Ovary (tissue), 9 donors: Measurements from ENCODE around the gene STK39. TPM values are rescaled to one million over a fixed set of nuclear protein-coding genes. Genes with fewer than 3 reads are reported as not detected.

Source experiments
- DNase-seq, 5 donors: peaks; one replicate each; pipeline ENCODE4 v3.0.0-alpha.2; 2019 to 2020
- H3K27ac ChIP-seq, 2 donors: fragments of 200-600 bp; one replicate each; pipeline versions ENCODE4 v1.5.1 to v1.8.0; 2019 to 2022
- H3K27me3 ChIP-seq: fragments of 200-600 bp; one replicate; pipeline ENCODE4 v1.8.0; 2022
- H3K36me3 ChIP-seq: fragments of 200-600 bp; sonication (generic); one replicate; pipeline ENCODE4 v1.5.1; 2019
- H3K4me1 ChIP-seq: one replicate; pipeline ENCODE4 v1.8.1; 2013; ENCODE audit warnings: mild to moderate bottlenecking, moderate library complexity; ENCODE audit not compliant: insufficient read depth
- H3K4me3 ChIP-seq: fragments of 200-600 bp; sonication (generic); one replicate; pipeline ENCODE4 v1.5.1; 2017
- H3K9me3 ChIP-seq, 2 donors: fragments of 200-600 bp in 1 of 2; sonication (generic) in 1 of 2; one replicate each; pipeline versions ENCODE4 v1.5.1 to v1.8.1; 2013 to 2019; ENCODE audit warnings: mild to moderate bottlenecking in 1 of 2, moderate library complexity in 1 of 2
- EP300 ChIP-seq: sonication (generic); formaldehyde crosslinking; IDR thresholded peaks from one replicate; pipeline ENCODE4 v1.6.1; 2017; ENCODE audit warnings: antibody characterized with exemption
- POLR2A ChIP-seq: fragments of 450-650 bp; IDR thresholded peaks from one replicate; pipeline ENCODE4 v1.6.1; 2017; ENCODE audit warnings: antibody characterized with exemption, mild to moderate bottlenecking, moderate library complexity
- WGBS, 3 donors: extraction: QIAGEN DNeasy Blood & Tissue Kit in 1 of 3; methylation state at CpG; one replicate each; pipeline versions ENCODE4 v1.1.5 to v1.1.7; 2013 to 2017; 5-methylcytosine and 5-hydroxymethylcytosine counted together
- intact Hi-C, 4 donors: fragments of 100-400 bp; cut with DNase I; formaldehyde crosslinking; loops; one replicate each; pipeline versions ENCODE4 v1.11.0 to v1.15.1; 2022 to 2023
- polyA plus RNA-seq, 2 donors: library from polyadenylated mRNA; stranded (reverse); fragments of 200-250 nt in 1 of 2; fragments of 350-450 nt in 1 of 2; fragmentation: Illumina TruSeq in 1 of 2; extraction: RNeasy Lipid Tissue Mini Kit (QIAGEN cat#74804) in 1 of 2; gene quantifications; one replicate each; pipeline ENCODE4 v1.2.3, GENCODE V29; 2013 to 2014
- total RNA-seq, 7 donors: library from RNA; depleted of rRNA in 2 of 7; stranded (reverse); fragments of >200 nt in 2 of 7; fragmentation: NEBNext Ultra II Directional in 3 of 7; extraction: Animal tissue kit (Norgen Biotek cat#: 25700) in 3 of 7; gene quantifications; one replicate each; pipeline versions ENCODE4 v1.1.0 to v1.2.4, GENCODE V29; 2016 to 2023
- TF ChIP-seq, protein P1 (sequence below), 3 donors: fragments of 450-650 bp in 2 of 3; fragments of 200-600 bp in 1 of 3; IDR thresholded peaks; one replicate each; pipeline versions ENCODE4 v1.5.1 to v1.8.0; 2016 to 2022; ENCODE audit warnings: antibody characterized with exemption in 3 of 3, mild to moderate bottlenecking in 1 of 3
- donor health status: DM: no; HTN: no; CAD: no; lungs with moderate emphysema.
- donor health status: DM: no; HTN: no; CAD: no.
- donor health status: Bipolar disorder and iron deficiency.
- donor health status: DM: yes; HTN: yes; CAD: no.
- donor health status: DM: no; HTN: no; CAD: no.
- donor health status: DM: yes; HTN: yes; CAD: no.

STK39 gene
- total and polyA plus RNA-seq, 9 donors = 5.9 to 14.1 (median 10.6) TPM

DNA sequence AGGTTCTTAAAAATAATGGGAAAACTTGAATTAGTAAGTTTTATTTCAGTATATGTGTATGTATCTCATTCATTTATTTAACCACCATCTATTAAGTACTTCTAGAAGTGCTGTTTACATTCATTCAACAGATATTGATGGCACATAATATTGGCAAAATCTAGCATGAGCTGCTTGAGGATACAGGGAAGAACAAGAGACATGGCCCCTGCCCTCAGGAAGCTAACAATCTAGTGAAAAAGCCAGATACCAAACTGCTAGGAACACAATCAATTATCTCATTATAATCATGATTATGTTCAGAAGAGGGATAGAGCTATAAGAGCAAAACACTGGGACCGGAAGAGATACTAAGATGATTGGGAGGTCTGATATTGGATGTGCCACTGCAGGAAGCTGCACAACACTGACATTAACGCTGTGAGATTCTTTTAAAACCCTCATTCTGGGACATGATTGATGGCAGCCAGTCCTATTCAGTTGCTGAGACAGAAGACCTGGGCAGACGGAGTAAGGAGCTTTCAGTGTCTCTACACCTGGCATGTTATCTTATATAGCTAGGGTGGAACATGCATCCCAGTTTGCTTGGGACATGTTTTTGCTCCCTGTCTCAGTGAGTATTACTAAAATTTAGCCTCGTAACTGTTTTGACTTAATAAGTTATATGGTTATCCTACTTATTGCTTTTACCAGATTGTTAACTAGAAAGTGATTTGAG lies 314.1 kb downstream of the STK39 start:
- WGBS, 3 donors = 89 to 91% (median 90%) methylated on average over 4 of the region's 4 CpGs
- TF ChIP-seq, protein P1, sequence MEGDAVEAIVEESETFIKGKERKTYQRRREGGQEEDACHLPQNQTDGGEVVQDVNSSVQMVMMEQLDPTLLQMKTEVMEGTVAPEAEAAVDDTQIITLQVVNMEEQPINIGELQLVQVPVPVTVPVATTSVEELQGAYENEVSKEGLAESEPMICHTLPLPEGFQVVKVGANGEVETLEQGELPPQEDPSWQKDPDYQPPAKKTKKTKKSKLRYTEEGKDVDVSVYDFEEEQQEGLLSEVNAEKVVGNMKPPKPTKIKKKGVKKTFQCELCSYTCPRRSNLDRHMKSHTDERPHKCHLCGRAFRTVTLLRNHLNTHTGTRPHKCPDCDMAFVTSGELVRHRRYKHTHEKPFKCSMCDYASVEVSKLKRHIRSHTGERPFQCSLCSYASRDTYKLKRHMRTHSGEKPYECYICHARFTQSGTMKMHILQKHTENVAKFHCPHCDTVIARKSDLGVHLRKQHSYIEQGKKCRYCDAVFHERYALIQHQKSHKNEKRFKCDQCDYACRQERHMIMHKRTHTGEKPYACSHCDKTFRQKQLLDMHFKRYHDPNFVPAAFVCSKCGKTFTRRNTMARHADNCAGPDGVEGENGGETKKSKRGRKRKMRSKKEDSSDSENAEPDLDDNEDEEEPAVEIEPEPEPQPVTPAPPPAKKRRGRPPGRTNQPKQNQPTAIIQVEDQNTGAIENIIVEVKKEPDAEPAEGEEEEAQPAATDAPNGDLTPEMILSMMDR (IDR thresholded peaks at IDR 0.05) = no peak
- no peak for TF ChIP-seq POLR2A
- Histone ChIP-seq H3K4me1 (no peaks in the 10 kb centered on the region), H3K36me3 (no peaks in the 10 kb centered on the region), H3K27ac (no peak overlapping the region), H3K9me3 (no peaks in the 10 kb centered on the region), H3K4me3 (no peak overlapping the region), H3K27me3 (no peaks in the 10 kb centered on the region)
- no peak for DNase-seq
- intact Hi-C loops = no loop called here

DNA sequence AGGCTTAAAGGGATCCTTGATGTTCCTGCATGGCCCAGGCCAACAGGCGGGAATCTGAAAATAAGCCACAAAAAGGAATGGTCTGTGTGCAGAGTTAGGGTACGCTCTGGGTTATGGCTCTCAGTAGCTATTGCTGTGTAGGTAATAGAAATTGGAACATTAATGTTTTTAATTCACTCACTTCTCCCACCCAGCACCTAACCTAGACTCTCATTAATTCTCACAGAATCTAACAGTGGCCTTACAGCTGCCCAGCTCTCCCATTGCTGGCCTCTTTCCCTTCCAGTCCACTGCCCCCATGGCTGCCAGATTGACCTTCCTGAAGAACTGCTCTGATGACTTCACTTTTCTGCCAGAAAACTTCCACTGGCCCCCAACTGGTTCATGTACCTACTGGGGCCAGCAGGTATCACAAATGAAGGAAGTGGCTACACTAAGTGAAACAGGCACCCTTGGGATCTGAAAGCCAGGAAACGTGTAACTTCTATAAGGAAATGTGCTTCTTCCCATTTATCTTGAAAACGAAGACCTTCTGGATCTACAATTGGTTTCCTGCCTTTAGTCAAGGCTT lies 315.2 kb downstream of the STK39 start:
- H3K27ac ChIP-seq = no peak overlapping the region
- TF ChIP-seq, protein P1 (IDR thresholded peaks at IDR 0.05) = no peak
- no peak for TF ChIP-seq POLR2A
- no peak for TF ChIP-seq EP300
- 88 to 91% (median 91%) methylated on average over 4 of the region's 4 CpGs for WGBS, 3 donors
- H3K27me3 ChIP-seq = no peaks in the 10 kb centered on the region
- H3K9me3 ChIP-seq = no peaks in the 10 kb centered on the region
- H3K4me3 ChIP-seq = no peak overlapping the region
- no peaks in the 10 kb centered on the region for H3K4me1 ChIP-seq
- no peak for DNase-seq
- intact Hi-C loops = no loop called here
- H3K36me3 ChIP-seq = no peaks in the 10 kb centered on the region

DNA sequence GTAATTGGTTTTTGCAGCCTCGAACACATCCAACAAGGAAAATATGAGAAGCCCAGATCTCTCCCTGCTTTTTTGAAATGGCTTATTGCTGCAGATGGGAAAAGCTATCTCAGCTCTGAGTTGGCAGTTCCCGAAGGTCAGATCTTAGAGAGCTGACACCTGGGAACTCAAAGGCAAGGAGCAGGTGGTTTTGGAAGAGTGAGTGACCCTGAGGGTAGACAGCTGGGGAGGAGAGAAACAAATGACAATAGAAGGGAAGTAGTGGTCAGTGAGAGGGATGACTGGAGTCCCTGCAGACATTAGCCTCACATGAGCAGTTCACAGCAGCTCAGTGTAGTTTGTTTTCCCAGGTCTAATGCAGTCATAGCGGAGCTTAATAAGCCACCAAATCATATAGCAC lies 317.9 kb downstream of the STK39 start:
- Histone ChIP-seq H3K27ac (no peak overlapping the region), H3K4me3 (no peak overlapping the region), H3K27me3 (no peaks in the 10 kb centered on the region), H3K9me3 (no peaks in the 10 kb centered on the region), H3K36me3 (no peaks in the 10 kb centered on the region), H3K4me1 (no peaks in the 10 kb centered on the region)
- TF ChIP-seq, protein P1 (IDR thresholded peaks at IDR 0.05) = no peak
- no peak for TF ChIP-seq POLR2A
- no peak for TF ChIP-seq EP300
- DNase-seq = no peak
- intact Hi-C loops = no loop called here
- WGBS, 3 donors = 43 to 61% (median 48%) methylated on average over 3 of the region's 3 CpGs

DNA sequence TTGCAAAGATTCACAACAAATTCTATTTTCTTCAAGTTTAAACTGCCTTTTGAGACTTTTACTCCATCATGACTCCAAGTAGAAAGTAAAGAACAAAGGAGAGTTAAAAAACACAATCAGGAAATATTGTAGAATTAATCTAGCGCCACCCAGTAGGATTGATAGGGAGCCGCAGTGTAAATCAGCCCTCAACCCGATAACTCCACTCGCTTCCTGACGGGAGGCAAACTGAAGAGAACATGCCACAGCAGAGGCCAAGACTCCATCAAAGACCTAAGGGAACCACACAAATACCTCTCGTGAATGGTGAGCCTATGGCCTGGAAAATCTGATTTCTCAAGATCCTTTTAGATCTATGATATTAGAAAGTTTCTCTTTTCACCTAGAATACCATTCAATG lies 319.0 kb downstream of the STK39 start:
- Histone ChIP-seq H3K27ac (no peak overlapping the region), H3K27me3 (no peaks in the 10 kb centered on the region), H3K4me1 (no peaks in the 10 kb centered on the region), H3K36me3 (no peaks in the 10 kb centered on the region), H3K9me3 (no peaks in the 10 kb centered on the region), H3K4me3 (no peak overlapping the region)
- no peak for TF ChIP-seq EP300
- DNase-seq = no peak
- WGBS, 3 donors = 85 to 86% (median 85%) methylated on average over 6 of the region's 6 CpGs
- intact Hi-C loops = no loop called here

DNA sequence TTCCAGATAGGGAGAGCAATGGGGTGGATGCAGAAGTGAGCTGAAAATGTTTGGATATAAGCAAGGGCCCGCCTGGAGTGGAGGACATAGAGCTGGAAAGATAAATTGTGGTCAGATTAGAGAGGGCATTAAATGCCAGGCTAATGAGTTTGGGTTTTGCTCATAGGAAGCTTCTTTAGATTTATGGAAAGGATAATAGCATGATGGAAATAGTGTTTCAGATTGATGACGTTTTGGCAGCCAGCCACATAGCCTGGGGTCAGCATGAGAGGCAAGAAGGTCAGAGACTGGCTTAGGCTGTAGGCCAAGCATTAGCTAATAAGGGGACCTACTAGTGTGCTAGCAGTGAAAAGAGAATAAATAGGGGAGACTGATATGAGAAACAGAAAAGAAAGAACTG lies 321.6 kb downstream of the STK39 start:
- no peak overlapping the region for H3K4me3 ChIP-seq
- no peak for TF ChIP-seq POLR2A
- no peak for TF ChIP-seq EP300
- TF ChIP-seq, protein P1 (IDR thresholded peaks at IDR 0.05) = no peak
- H3K4me1 ChIP-seq = no peaks in the 10 kb centered on the region
- DNase-seq = no peak
- H3K9me3 ChIP-seq = no peaks in the 10 kb centered on the region
- no peaks in the 10 kb centered on the region for H3K27me3 ChIP-seq
- H3K36me3 ChIP-seq = no peaks in the 10 kb centered on the region
- intact Hi-C loops = no loop called here
- H3K27ac ChIP-seq = no peak overlapping the region
- WGBS, 3 donors = 13 to 20% (median 18%) methylated on average over 2 of the region's 2 CpGs
